Measurements from ENCODE around the gene HES6.
A peak's percentile ranks its signal among the peaks of the same experiment; 100 is the strongest.

Gene HES6

GRCh38 chr2:238203094-238203972 is 36.5 kb downstream of the HES6 start, which contains the start of gene ILKAP:
Gene ILKAP, minus strand, starts transcription at chr2:238203695. Its CDS starts 142 bp downstream, at chr2:238203553.
- peak; percentile 70 to 77 for DNase-seq (ENCODE audit: low read depth in 2 of 2, low spot score in 1 of 2)

GRCh38 chr2:238202326-238203093 is 37.3 kb downstream of the HES6 start:
- no peak for DNase-seq (ENCODE audit: low read depth in 2 of 2, low spot score in 1 of 2)

- no peak for DNase-seq (ENCODE audit: low read depth in 2 of 2, low spot score in 1 of 2)
Measured at GRCh38 chr2:238190445-238190844, 49.4 kb downstream of the HES6 start.
